Mucosa of descending colon (tissue), 3 donors: ENCODE data around the gene RALGAPA1. TPM values are rescaled to one million over a fixed set of nuclear protein-coding genes. Genes with fewer than 3 reads are reported as not detected.

Source experiments
- ATAC-seq: fragments of 200-7000 bp; cut with Tn5 transposase; one replicate; pipeline ENCODE4 v1.9.1; 2020; ENCODE audit warnings: mild to moderate bottlenecking, moderate library complexity
- DNase-seq, 3 donors: peaks; one replicate each; pipeline ENCODE4 v3.0.0-alpha.2; 2020
- H3K36me3 ChIP-seq: fragments of 200-600 bp; one replicate; pipeline ENCODE4 v1.8.0; 2021; ENCODE audit warnings: low read depth, mild to moderate bottlenecking
- H3K4me1 ChIP-seq: fragments of 200-600 bp; one replicate; pipeline ENCODE4 v1.8.0; 2021; ENCODE audit warnings: low read depth, mild to moderate bottlenecking
- H3K4me3 ChIP-seq: fragments of 200-600 bp; one replicate; pipeline ENCODE4 v1.8.0; 2021; ENCODE audit warnings: mild to moderate bottlenecking
- H3K9me3 ChIP-seq: fragments of 200-600 bp; one replicate; pipeline ENCODE4 v1.8.0; 2021; ENCODE audit warnings: mild to moderate bottlenecking
- intact Hi-C, 2 donors: fragments of 100-400 bp; cut with DNase I in 1 of 2; cut with micrococcal nuclease in 1 of 2; formaldehyde crosslinking; loops; one replicate each; pipeline versions ENCODE4 v1.11.0 to v1.11.1; 2022; cut with DNase I, micrococcal nuclease
- total RNA-seq, 3 donors: library from RNA; stranded (reverse); fragmentation: NEBNext Ultra II Directional in 2 of 3; extraction: Animal tissue kit (Norgen Biotek cat#: 25700) in 2 of 3; gene quantifications; one replicate each; pipeline versions ENCODE4 v1.2.1 to v1.2.4, GENCODE V29; 2021 to 2023
- TF ChIP-seq, protein P1 (sequence below): fragments of 200-600 bp; IDR thresholded peaks from one replicate; pipeline ENCODE4 v1.8.0; 2022; ENCODE audit warnings: antibody characterized with exemption, mild to moderate bottlenecking
- donor health status: DM: no; HTN: no; CAD: no; lungs with moderate emphysema.
- donor health status: DM: no; HTN: no; CAD: no.
- donor health status: DM: no; HTN: yes; CAD: no.

Gene RALGAPA1
- total RNA-seq, 3 donors from 2014 or later: 64.4 to 92.1 (median 90.6) TPM

DNA sequence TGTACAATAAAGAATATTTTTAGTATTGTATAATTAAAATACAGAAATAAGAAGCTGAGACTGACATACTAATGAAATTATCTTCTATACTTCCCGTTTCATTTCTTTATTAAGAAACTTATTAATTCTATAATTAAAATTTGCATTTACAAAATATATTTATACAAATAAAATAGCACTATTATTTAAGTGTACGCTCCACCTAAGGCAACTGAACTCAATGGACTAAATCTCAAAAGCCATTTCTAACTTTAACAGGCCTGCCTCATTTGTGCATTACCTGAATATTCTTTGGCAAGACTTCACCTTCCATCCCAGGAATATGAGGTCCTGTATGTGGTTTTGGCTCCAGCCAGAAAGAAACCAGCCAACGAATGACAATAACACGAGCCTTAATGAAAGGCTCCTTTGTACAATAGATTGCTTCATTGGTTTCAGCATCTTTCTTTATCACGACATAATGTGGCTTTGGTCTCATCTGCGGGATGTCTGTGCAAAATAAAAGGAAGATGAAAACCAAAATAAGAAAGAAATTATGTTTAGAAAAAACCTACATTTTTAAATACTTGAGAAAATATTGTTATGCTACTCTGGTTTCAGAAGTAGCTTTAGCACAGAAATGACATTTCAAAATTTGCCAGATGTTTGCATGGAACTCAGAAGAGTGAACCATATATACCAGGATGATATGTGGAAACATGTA is 58.7 kb downstream of the RALGAPA1 start:
- no peak for DNase-seq
- Histone ChIP-seq H3K36me3 (no peaks in the 10 kb centered on the region), H3K4me1 (no peaks in the 10 kb centered on the region), H3K4me3 (no peak overlapping the region), H3K9me3 (no peaks in the 10 kb centered on the region)
- intact Hi-C loops: no loop called here
- TF ChIP-seq, protein P1, sequence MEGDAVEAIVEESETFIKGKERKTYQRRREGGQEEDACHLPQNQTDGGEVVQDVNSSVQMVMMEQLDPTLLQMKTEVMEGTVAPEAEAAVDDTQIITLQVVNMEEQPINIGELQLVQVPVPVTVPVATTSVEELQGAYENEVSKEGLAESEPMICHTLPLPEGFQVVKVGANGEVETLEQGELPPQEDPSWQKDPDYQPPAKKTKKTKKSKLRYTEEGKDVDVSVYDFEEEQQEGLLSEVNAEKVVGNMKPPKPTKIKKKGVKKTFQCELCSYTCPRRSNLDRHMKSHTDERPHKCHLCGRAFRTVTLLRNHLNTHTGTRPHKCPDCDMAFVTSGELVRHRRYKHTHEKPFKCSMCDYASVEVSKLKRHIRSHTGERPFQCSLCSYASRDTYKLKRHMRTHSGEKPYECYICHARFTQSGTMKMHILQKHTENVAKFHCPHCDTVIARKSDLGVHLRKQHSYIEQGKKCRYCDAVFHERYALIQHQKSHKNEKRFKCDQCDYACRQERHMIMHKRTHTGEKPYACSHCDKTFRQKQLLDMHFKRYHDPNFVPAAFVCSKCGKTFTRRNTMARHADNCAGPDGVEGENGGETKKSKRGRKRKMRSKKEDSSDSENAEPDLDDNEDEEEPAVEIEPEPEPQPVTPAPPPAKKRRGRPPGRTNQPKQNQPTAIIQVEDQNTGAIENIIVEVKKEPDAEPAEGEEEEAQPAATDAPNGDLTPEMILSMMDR: no peak
- ATAC-seq: no peak

DNA sequence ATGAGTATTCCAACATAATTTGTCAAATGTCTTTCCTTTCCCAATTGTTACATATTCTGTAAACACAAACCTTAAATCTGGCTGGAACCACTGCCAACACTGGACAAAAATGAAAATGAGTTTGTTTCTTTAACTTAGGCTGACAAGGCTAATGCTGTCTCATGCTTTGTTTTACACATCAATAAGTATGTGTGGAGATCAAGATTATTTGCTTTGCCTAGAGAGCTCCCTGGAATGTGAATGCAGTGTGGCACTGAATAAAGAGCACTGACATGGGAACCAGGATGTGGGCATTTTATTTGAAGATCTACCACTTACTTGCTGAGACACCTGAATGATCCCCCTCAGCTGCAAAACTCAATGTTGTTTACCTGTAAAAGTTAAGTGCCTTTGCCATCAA is 61.7 kb downstream of the RALGAPA1 start:
- intact Hi-C loops: no loop called here
- ATAC-seq (no peak), DNase-seq (no peak)
- TF ChIP-seq, protein P1: no peak
- Histone ChIP-seq H3K4me1 (no peaks in the 10 kb centered on the region), H3K4me3 (no peak overlapping the region), H3K36me3 (no peaks in the 10 kb centered on the region), H3K9me3 (no peaks in the 10 kb centered on the region)

DNA sequence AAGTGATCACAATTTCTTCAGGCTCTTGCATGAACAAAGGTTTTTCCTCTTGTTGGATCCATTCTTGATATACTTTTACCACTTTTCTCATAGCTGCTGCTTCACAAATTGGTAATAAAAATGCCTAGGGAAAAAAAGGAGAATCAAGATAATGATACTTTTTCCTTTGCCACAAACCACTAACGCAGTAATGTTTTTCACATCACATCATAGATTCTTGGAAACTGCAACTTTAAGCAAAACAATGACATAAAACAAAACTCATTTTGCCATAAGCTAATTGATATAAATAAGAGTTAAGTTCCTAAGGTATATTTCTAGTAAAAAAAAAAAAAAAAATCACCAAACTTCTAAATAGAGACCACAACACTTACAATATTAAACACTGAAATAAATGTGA is 66.7 kb downstream of the RALGAPA1 start:
- Histone ChIP-seq H3K36me3 (no peaks in the 10 kb centered on the region), H3K4me1 (no peaks in the 10 kb centered on the region), H3K9me3 (no peaks in the 10 kb centered on the region), H3K4me3 (no peak overlapping the region)
- TF ChIP-seq, protein P1: no peak
- intact Hi-C loops: no loop called here
- DNase-seq (no peak), ATAC-seq (no peak)

DNA sequence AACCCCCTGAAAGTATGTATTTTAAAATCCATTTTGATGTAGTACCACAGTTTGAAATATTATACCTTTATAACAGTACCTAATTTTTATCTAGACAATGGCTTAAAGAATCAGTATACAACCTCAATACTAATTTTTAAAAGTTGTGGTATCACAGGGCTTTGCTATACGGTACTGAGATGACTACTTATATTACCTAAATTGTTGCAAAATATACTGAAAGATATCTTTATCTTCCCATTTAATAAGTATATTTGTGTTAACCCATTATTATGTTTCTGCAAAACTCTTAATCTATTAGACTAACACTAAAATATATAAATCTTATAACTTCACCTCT is 67.1 kb downstream of the RALGAPA1 start:
- ATAC-seq: no peak
- no peaks in the 10 kb centered on the region for H3K9me3 ChIP-seq
- intact Hi-C loops: no loop called here
- no peak for DNase-seq
- H3K36me3 ChIP-seq: no peaks in the 10 kb centered on the region
- H3K4me1 ChIP-seq: no peaks in the 10 kb centered on the region
- H3K4me3 ChIP-seq: no peak overlapping the region
- TF ChIP-seq, protein P1: no peak

DNA sequence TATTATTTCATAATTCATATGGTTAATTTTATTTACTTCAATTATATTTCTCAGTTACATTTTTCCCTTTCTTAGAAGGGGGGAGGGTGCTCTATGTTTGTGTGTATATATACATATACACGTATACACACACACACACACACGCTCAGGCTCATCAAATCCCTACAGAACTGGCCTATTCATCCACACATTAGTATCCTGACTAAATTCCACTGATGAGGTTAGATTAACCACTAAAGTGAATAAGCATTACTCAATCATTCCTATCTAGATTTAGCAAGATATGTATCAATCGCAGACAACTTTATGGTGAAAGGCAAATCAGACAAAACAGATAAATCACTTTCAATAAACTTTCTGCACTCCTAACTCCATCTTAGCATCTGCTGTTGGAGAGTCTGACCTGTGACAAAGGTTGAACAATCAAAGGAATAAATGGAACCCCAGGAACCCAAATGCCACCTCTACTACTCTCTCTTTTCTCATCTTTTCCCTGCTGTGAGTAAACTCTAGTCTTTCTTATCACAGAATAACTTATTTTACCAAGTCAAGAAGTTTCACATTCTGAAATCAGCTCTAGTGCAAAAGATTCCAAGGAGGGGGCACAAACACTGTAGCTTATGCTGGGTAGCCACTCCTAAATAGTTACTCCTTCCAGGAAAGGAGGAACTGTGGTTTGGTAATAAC is 67.6 kb downstream of the RALGAPA1 start:
- Histone ChIP-seq H3K4me3 (no peak overlapping the region), H3K9me3 (no peaks in the 10 kb centered on the region), H3K4me1 (no peaks in the 10 kb centered on the region), H3K36me3 (no peaks in the 10 kb centered on the region)
- DNase-seq (no peak), ATAC-seq (no peak)
- intact Hi-C loops: no loop called here
- TF ChIP-seq, protein P1: no peak
